ENCODE measurements around the gene SLC9A9. TPM values are rescaled to one million over a fixed set of nuclear protein-coding genes. Genes with fewer than 3 reads are reported as not detected.

SLC9A9 gene
- total and polyA plus RNA-seq, 10 of the 15 experiments (the other 5 are each of a cell fraction or from before 2014, with no cell fraction given): 3.5 to 14.2 (median 9.3) TPM

- H3K4me3 ChIP-seq: no peak overlapping the region
- ATAC-seq (no peak), DNase-seq (ENCODE audit: low read depth, low spot score) (no peak), FAIRE-seq (no peak)
- no peaks in the 10 kb centered on the region for H3K9me3 ChIP-seq (replicated peaks; ENCODE audit: control insufficient read depth, insufficient read depth, low read length)
- ChIA-PET SMC1A (ENCODE audit: uncharacterized antibody, unreplicated experiment) (no interaction called here), POLR2A (no interaction called here), CTCF (no interaction called here), RAD21 (ENCODE audit: unreplicated experiment) (no interaction called here)
- intact Hi-C loops (cut with micrococcal nuclease; ENCODE audit: unreplicated experiment) (no loop called here), in situ Hi-C loops (cut with MboI) (no loop called here)
- no peak overlapping the region for H3K9ac ChIP-seq (ENCODE audit: control insufficient read depth, insufficient read depth, low read length)
- no peaks in the 10 kb centered on the region for H4K20me1 ChIP-seq (ENCODE audit: control insufficient read depth, insufficient read depth)
- 79% methylated on average over 3 of the region's 3 CpGs for WGBS (ENCODE audit: insufficient coverage, insufficient replicate concordance, low lambda C conversion rate, missing lambda C conversion rate)
- no TSS peak for BruUV-seq (replicated peaks)
- H3K27ac ChIP-seq (ENCODE audit: control insufficient read depth, insufficient read depth): no peak overlapping the region
- H3K36me3 ChIP-seq (ENCODE audit: control insufficient read depth in 2 of 2, insufficient read depth in 2 of 2, low read length in 1 of 2): no peaks in the 10 kb centered on the region
- no peaks in the 10 kb centered on the region for H3K79me2 ChIP-seq (ENCODE audit: control insufficient read depth, insufficient read depth, low read length)
- H3K4me1 ChIP-seq (ENCODE audit: control insufficient read depth, insufficient read depth, low read length): no peaks in the 10 kb centered on the region
- H3K27me3 ChIP-seq (replicated peaks in 1 of 2; ENCODE audit: control insufficient read depth in 2 of 2, insufficient read depth in 2 of 2, low read length in 1 of 2): no peaks in the 10 kb centered on the region
- H3K4me2 ChIP-seq (ENCODE audit: control insufficient read depth, insufficient read depth): no peak overlapping the region
- H2AFZ ChIP-seq (ENCODE audit: control insufficient read depth, low read depth, low read length): no peak overlapping the region
- TF ChIP-seq ZBTB40 (IDR thresholded peaks at IDR 0.05; ENCODE audit: borderline replicate concordance): no peak
- no peak for TF ChIP-seq CEBPB (IDR thresholded peaks at IDR 0.05; ENCODE audit: borderline replicate concordance in 1 of 2, low read depth in 2 of 2, low read length in 2 of 2)
- TF ChIP-seq ZBED1 (IDR thresholded peaks at IDR 0.05; ENCODE audit: borderline replicate concordance): no peak
- no peak for TF ChIP-seq KAT2A (conservative IDR thresholded peaks at IDR 0.05; ENCODE audit: control insufficient read depth, low read depth, low read length)
- TF ChIP-seq SUPT20H (IDR thresholded peaks at IDR 0.05; ENCODE audit: borderline replicate concordance, control insufficient read depth, low read depth, low read length): no peak
- no peak for TF ChIP-seq RFX5 (IDR thresholded peaks at IDR 0.05; ENCODE audit: low read depth, low read length)
- no peak for TF ChIP-seq POU2F2 (IDR thresholded peaks at IDR 0.05; ENCODE audit: borderline replicate concordance, low read depth, low read length)
- TF ChIP-seq IRF3 (IDR thresholded peaks at IDR 0.05): no peak
- no peak for TF ChIP-seq BCLAF1 (IDR thresholded peaks at IDR 0.05)
These were observed 148.8 kb downstream of the SLC9A9 start for GRCh38 chr3:143699424-143699823.
